B cell (primary cell): Measurements from ENCODE around the gene ALG6. TPM values are rescaled to one million over a fixed set of nuclear protein-coding genes. Genes with fewer than 3 reads are reported as not detected.

Experiments
- ATAC-seq: fragments of 200-7000 bp; cut with Tn5 transposase; one replicate; pipeline ENCODE4 v1.10.0; 2021; ENCODE audit warnings: low read depth, mild to moderate bottlenecking, moderate number of reproducible peaks, moderate library complexity
- CTCF ChIA-PET: fragments of 350-600 bp; sonication (Branson Sonifier 250); formaldehyde crosslinking; loops from one replicate; lab custom pipeline; 2021; ENCODE audit warnings: antibody characterized with exemption, inconsistent platforms; lab: Charles Lee
- POLR2A ChIA-PET: fragments of 350-600 bp; sonication (Branson Sonifier 250); formaldehyde crosslinking; loops from one replicate; lab custom pipeline; 2021; ENCODE audit warnings: antibody characterized with exemption; lab: Charles Lee
- DNase-seq: peaks from one replicate; pipeline ENCODE4 v3.0.0; 2013
- H2AFZ ChIP-seq: 2 replicates; pipeline ENCODE4 v1.6.1; 2012; ENCODE audit warnings: mild to moderate bottlenecking, low read depth, low read length; ENCODE audit not compliant: insufficient read depth, poor library complexity, severe bottlenecking
- H3K27ac ChIP-seq, 2 donors: 1 replicate in 1 of 2; 2 replicates in 1 of 2; pipeline ENCODE4 v1.5.1; 2012 to 2013; ENCODE audit warnings: low read length in 2 of 2, mild to moderate bottlenecking in 2 of 2, moderate library complexity in 1 of 2
- H3K27me3 ChIP-seq, 4 experiments: fragments of 200-600 bp in 1 of 4; sonication (generic) in 1 of 4; replicated peaks in 1 of 4; 1 replicate in 2 of 4; 2 replicates in 2 of 4; pipeline versions ENCODE4 v1.6.1 to v1.7.0; 2013 to 2016; ENCODE audit warnings: low read length in 3 of 4, mild to moderate bottlenecking in 2 of 4, mixed read lengths in 1 of 4, moderate library complexity in 1 of 4; ENCODE audit not compliant: insufficient read depth in 4 of 4, control insufficient read depth in 3 of 4; ENCODE audit errors: control extremely low read depth in 1 of 4
- H3K36me3 ChIP-seq, 2 experiments: replicated peaks in 1 of 2; 1 replicate in 1 of 2; 2 replicates in 1 of 2; pipeline versions ENCODE4 v1.6.1 to v1.7.1; 2013; ENCODE audit warnings: low read length in 1 of 2; ENCODE audit not compliant: insufficient read depth in 2 of 2, control insufficient read depth in 1 of 2; ENCODE audit errors: control extremely low read depth in 1 of 2, extremely low read depth in 1 of 2
- H3K4me1 ChIP-seq, 2 donors: fragments of 200-600 bp in 1 of 2; sonication (generic) in 1 of 2; 1 replicate in 1 of 2; 2 replicates in 1 of 2; pipeline versions ENCODE4 v1.5.1 to v1.6.1; 2013 to 2017; ENCODE audit warnings: low read length in 2 of 2; ENCODE audit not compliant: control insufficient read depth in 2 of 2, insufficient read depth in 2 of 2
- H3K4me2 ChIP-seq: replicated peaks from 2 replicates; pipeline ENCODE3; 2012; ENCODE audit warnings: mild to moderate bottlenecking, low read depth, low read length; ENCODE audit not compliant: poor library complexity, severe bottlenecking
- H3K4me3 ChIP-seq, 5 experiments: fragments of 200-600 bp in 1 of 5; sonication (generic) in 1 of 5; 1 replicate in 3 of 5; 2 replicates in 2 of 5; pipeline versions ENCODE4 v1.5.1 to v1.7.0; 2011 to 2016; ENCODE audit warnings: low read length in 4 of 5, mild to moderate bottlenecking in 4 of 5, low read depth in 2 of 5, control low read depth in 1 of 5, moderate library complexity in 1 of 5; ENCODE audit not compliant: insufficient read depth in 1 of 5; ENCODE audit errors: control extremely low read depth in 1 of 5, extremely low read depth in 1 of 5
- H3K79me2 ChIP-seq: fragments of 200-600 bp; sonication (generic); one replicate; pipeline ENCODE4 v1.6.0; 2016; ENCODE audit warnings: low read length; ENCODE audit not compliant: control insufficient read depth, insufficient read depth
- H3K9ac ChIP-seq: fragments of 200-600 bp; sonication (generic); 2 replicates; pipeline ENCODE4 v1.6.1; 2017; ENCODE audit warnings: mild to moderate bottlenecking, low read length, moderate library complexity
- H3K9me3 ChIP-seq, 3 donors: one replicate each; pipeline versions ENCODE4 v1.6.1 to v1.7.1; 2013; ENCODE audit warnings: low read length in 2 of 3; ENCODE audit not compliant: control insufficient read depth in 2 of 3, insufficient read depth in 1 of 3; ENCODE audit errors: control extremely low read depth in 1 of 3
- H4K20me1 ChIP-seq: 2 replicates; pipeline ENCODE4 v1.6.0; 2012; ENCODE audit warnings: mild to moderate bottlenecking, low read length; ENCODE audit not compliant: insufficient read depth, control insufficient read depth, poor library complexity, severe bottlenecking
- H3K27ac Mint-ChIP-seq: one replicate; pipeline ENCODE4 v1.8.0; 2021; ENCODE audit warnings: mixed read lengths
- H3K27me3 Mint-ChIP-seq: one replicate; pipeline ENCODE4 v1.8.0; 2021; ENCODE audit warnings: mixed read lengths
- H3K4me1 Mint-ChIP-seq: one replicate; pipeline ENCODE4 v1.8.0; 2021; ENCODE audit warnings: mixed read lengths
- H3K4me3 Mint-ChIP-seq: one replicate; pipeline ENCODE4 v1.8.0; 2021; ENCODE audit warnings: mixed read lengths
- H3K9me3 Mint-ChIP-seq: one replicate; pipeline ENCODE4 v1.8.0; 2022; ENCODE audit warnings: mixed read lengths; ENCODE audit not compliant: insufficient read depth
- CTCF ChIP-seq: fragments of 200-600 bp; IDR thresholded peaks from one replicate; pipeline ENCODE4 v1.8.0; 2022; ENCODE audit warnings: antibody characterized with exemption, mild to moderate bottlenecking
- EZH2 ChIP-seq: IDR thresholded peaks from 2 replicates; pipeline ENCODE4 v1.6.1; 2012; ENCODE audit warnings: borderline replicate concordance, low read depth, mild to moderate bottlenecking, moderate library complexity, low read length; ENCODE audit not compliant: insufficient read depth, poor library complexity, severe bottlenecking
- WGBS: methylation state at CpG from one replicate; pipeline ENCODE4 v1.1.5; 2013; ENCODE audit warnings: missing lambda C conversion rate; ENCODE audit not compliant: insufficient coverage; 5-methylcytosine and 5-hydroxymethylcytosine counted together
- intact Hi-C: fragments of 100-400 bp; cut with micrococcal nuclease; formaldehyde crosslinking; loops from one replicate; pipeline ENCODE4 v1.10.0; 2022
- polyA minus RNA-seq: library from RNA; depleted of rRNA, polyadenylated mRNA; stranded (reverse); fragments of >200 nt; gene quantifications from 2 replicates; pipeline ENCODE4 v1.2.3, GENCODE V29; 2012
- polyA plus RNA-seq: library from polyadenylated mRNA; depleted of rRNA; stranded (reverse); fragments of >200 nt; gene quantifications from 2 replicates; pipeline ENCODE4 v1.2.3, GENCODE V29; 2012
- total RNA-seq, 2 donors: library from RNA; stranded (reverse); fragments of 120-200 nt in 1 of 2; gene quantifications; 1 replicate in 1 of 2; 2 replicates in 1 of 2; pipeline versions ENCODE4 v1.2.3 to v1.2.4, GENCODE V29; 2013 to 2022

The ALG6 gene
- total RNA-seq: 31.4 and 35.0 TPM in 2 replicates
- total RNA-seq (2013): 25.6 TPM
- polyA plus RNA-seq: 9.7 and 17.9 TPM in 2 replicates
- polyA minus RNA-seq: 6.8 and 18.8 TPM in 2 replicates

GRCh38 chr1:63367215-63368103, at the start of gene ALG6:
TSS of gene ALG6 (plus strand) at chr1:63367627. CDS start at chr1:63370978, 3,351 bp downstream.
- peaks cover 16% of the 10 kb centered on the region for H3K79me2 ChIP-seq
- no peaks in the 10 kb centered on the region for H4K20me1 ChIP-seq
- WGBS: 1% methylated on average over 77 of the region's 77 CpGs
- intact Hi-C loops: loop anchor here (1.0 to 5.0 kb wide), 4 partner anchors 45 to 585 kb away; partner anchors contain the start of genes ATG4C, EFCAB7, FOXD3 and ITGB3BP
- H3K4me1 Mint-ChIP-seq: peaks cover 19% of the 10 kb centered on the region
- H3K4me2 ChIP-seq: peak within 1 kb of the TSS; percentile 85
- peak within 1 kb of the TSS; percentile 66 to 97 (median 83) for H3K4me3 ChIP-seq
- H2AFZ ChIP-seq: peak within 1 kb of the TSS; percentile 95
- DNase-seq (peak; percentile 94), ATAC-seq (peak; percentile 95)
- H3K27ac ChIP-seq: peak within 1 kb of the TSS; percentile 70 to 82
- peaks cover 9 to 15% of the 10 kb centered on the region in 2 donors for H3K4me1 ChIP-seq
- H3K9ac ChIP-seq: peak within 1 kb of the TSS; percentile 93
- ChIA-PET CTCF (no interaction called here), POLR2A (interaction anchor here (0.5 to 0.7 kb wide), 2 partner anchors 554 to 1753 kb away, joined by 3 to 5 read pairs; no protein-coding TSS in a partner anchor)
- H3K27ac Mint-ChIP-seq: peak within 1 kb of the TSS; percentile 92
- H3K4me3 Mint-ChIP-seq: peak within 1 kb of the TSS; percentile 99
- H3K9me3 Mint-ChIP-seq: no peaks in the 10 kb centered on the region
- H3K27me3 ChIP-seq: no peaks in the 10 kb centered on the region
- no peak for TF ChIP-seq EZH2
- no peak for TF ChIP-seq CTCF
- H3K36me3 ChIP-seq: peaks cover 2 to 5% of the 10 kb centered on the region in 2 experiments
- no peaks in the 10 kb centered on the region for H3K9me3 ChIP-seq
- peaks cover 6% of the 10 kb centered on the region for H3K27me3 Mint-ChIP-seq
